ENCODE data around the gene TENM4. TPM values are rescaled to one million over a fixed set of nuclear protein-coding genes. Genes with fewer than 3 reads are reported as not detected.

The TENM4 gene
- total RNA-seq, 1 donor from 2014 or later = not detected

DNA sequence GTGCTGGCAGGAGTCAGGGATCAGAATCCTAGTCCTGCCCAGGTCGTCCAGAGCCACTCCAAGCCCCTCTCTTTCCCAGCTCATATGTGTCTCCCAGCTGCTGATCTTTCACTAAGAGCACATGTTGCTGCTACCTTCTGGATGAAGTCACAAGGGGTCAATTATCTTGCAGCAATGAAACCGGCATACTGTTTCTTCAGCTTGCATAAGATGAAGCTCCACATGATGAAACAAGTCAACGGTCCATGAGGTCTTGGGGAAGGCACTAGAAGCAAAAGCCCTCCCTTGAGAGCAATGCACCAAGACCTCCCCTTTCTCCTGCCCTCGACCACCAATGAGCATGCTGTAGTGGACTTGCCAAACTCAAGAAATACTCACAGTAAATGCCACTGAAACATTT, 148.9 kb downstream of the TENM4 start:
- intact Hi-C loops (cut with micrococcal nuclease) = no loop called here
- Mint-ChIP-seq H3K36me3 (ENCODE audit: low read depth) (no peaks in the 10 kb centered on the region), H3K4me3 (no peak overlapping the region), H3K9me3 (no peaks in the 10 kb centered on the region), H3K27me3 (no peaks in the 10 kb centered on the region), H3K27ac (no peak overlapping the region), H3K4me1 (no peaks in the 10 kb centered on the region)
- no peak for DNase-seq

DNA sequence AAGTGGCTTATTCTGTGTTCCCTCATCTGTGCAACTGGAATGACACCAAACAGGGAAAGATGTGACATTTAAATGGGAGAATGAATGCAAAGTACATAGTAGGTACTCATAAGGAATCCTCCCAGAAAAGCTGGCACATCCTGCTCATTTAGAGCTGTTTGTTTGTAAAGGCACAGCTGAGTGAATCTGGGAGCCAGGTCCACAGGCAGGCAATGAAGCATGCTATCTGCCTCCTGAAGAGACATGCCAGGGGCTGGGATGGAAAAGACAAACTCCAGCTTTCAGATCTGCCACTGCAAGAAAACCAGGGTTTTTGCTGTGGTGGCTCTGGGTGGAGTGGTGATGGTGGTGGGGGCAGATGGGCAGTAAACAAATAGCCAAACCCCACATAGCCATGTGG, 150.1 kb downstream of the TENM4 start:
- no peak overlapping the region for H3K4me3 Mint-ChIP-seq
- no peaks in the 10 kb centered on the region for H3K36me3 Mint-ChIP-seq (ENCODE audit: low read depth)
- H3K27me3 Mint-ChIP-seq = no peaks in the 10 kb centered on the region
- H3K27ac Mint-ChIP-seq = no peak overlapping the region
- no peaks in the 10 kb centered on the region for H3K9me3 Mint-ChIP-seq
- no peaks in the 10 kb centered on the region for H3K4me1 Mint-ChIP-seq
- no peak for DNase-seq
- intact Hi-C loops (cut with micrococcal nuclease) = no loop called here

DNA sequence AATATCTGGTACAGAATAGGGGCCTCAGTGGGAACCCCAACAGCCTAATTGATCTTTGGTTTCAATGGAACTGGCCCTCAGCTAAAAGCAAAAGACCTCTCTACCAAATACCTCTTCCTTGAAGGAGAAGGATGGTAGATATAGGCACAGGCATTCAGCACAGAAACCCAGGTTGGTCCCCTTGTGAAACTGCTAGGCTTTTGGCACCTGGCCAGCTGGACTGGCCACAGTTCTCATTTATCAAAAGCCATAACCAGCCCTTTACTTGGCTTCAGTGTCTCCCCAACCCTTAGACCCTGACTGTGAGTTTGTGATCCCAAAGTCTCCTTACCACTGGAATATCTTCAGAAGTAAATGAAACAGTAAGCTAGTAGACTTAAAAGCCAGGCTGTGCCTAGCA, 152.9 kb downstream of the TENM4 start:
- Mint-ChIP-seq H3K9me3 (no peaks in the 10 kb centered on the region), H3K36me3 (ENCODE audit: low read depth) (no peaks in the 10 kb centered on the region), H3K4me1 (no peaks in the 10 kb centered on the region), H3K4me3 (no peak overlapping the region), H3K27ac (no peak overlapping the region), H3K27me3 (no peaks in the 10 kb centered on the region)
- intact Hi-C loops (cut with micrococcal nuclease) = no loop called here
- no peak for DNase-seq

DNA sequence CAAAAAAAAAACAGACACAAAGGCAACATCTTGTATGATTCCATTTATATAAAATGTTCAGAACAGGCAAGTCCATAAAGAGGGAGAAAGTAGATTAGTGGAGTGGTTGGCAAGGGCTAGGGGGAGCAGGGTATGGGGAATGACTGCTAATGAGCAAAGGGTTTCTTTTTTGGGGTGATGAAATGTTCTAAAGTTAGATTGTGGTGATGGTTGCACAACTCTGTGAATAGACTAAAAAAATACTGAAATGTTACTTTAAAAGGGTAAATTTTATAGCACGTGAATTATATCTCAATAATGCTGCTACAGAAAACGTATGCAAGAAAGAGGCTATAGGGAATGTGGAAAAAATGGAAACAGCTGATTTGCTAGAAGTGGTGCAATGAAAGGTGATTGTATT, 155.1 kb downstream of the TENM4 start:
- intact Hi-C loops (cut with micrococcal nuclease) = no loop called here
- no peaks in the 10 kb centered on the region for H3K9me3 Mint-ChIP-seq
- DNase-seq = no peak
- no peak overlapping the region for H3K27ac Mint-ChIP-seq
- H3K4me1 Mint-ChIP-seq = no peaks in the 10 kb centered on the region
- no peaks in the 10 kb centered on the region for H3K36me3 Mint-ChIP-seq (ENCODE audit: low read depth)
- no peak overlapping the region for H3K4me3 Mint-ChIP-seq
- H3K27me3 Mint-ChIP-seq = no peaks in the 10 kb centered on the region

DNA sequence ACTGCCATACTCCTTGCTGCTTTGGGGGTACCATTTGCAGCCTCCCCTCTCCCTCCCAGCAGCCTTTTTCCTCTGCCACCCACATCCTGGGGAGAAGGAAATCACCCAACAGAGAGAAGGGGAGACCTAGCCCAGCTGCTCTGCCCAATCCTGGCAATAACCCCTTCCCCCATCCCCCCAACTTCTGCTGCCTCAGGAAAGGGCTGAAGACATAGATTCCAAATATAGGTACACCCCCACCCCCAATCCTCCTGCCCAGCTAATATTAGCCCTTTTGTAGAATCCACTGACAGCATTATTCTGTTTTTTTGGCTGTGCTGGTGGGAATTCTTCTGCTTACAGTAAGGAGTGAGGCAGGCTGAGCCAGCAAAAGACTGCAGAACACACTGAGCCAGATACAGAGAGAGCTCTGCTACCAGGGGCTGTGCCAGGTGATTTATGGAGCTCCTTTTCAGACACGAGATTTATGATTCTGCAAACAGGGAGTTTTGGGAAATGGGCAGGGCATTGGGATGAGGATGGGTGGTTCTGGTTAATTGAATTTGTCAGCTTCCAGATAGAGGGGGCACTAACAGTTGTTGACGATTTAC, 164.0 kb downstream of the TENM4 start:
- no peaks in the 10 kb centered on the region for H3K9me3 Mint-ChIP-seq
- intact Hi-C loops (cut with micrococcal nuclease) = no loop called here

DNA sequence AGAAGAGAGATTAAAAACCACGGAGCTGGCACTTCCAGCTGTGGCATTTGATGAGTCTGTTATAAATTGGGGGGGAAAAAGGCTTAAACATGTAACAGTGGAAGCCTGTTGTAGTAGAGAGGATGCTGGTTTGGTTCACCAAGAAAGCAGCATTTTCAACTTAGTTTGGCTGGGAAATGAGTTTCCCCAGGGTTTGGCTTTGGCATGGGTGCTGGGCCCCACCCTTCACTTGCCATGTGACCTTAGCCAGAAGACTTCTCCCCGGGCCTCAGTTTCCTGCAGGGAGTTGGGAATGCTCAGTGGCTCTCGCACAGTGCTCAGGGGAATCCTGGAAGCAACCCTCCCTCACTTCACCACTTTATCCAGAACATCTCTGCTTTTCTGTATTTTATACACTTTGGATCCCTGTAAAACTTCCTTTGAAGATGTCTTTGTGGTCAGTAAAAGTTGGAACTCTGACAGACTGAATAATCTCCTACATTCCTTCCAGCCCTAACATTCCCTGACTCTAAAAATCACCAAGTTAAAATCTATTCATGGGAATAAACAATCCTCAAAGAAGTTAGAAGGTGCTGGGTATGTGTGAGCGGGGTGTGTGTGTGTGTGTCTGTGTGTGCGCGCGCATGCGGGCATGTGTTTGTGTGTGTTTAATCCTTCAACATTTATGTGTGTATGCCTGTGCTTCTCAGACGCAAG, 166.0 kb downstream of the TENM4 start:
- Mint-ChIP-seq H3K4me3 (no peak overlapping the region), H3K27ac (no peak overlapping the region), H3K4me1 (no peaks in the 10 kb centered on the region), H3K27me3 (no peaks in the 10 kb centered on the region), H3K9me3 (no peaks in the 10 kb centered on the region), H3K36me3 (ENCODE audit: low read depth) (no peaks in the 10 kb centered on the region)
- no peak for DNase-seq
- intact Hi-C loops (cut with micrococcal nuclease) = no loop called here

More for the DNA sequence above, 164.0 kb downstream of the TENM4 start:
- Mint-ChIP-seq H3K4me3 (no peak overlapping the region), H3K4me1 (no peaks in the 10 kb centered on the region), H3K27me3 (no peaks in the 10 kb centered on the region), H3K36me3 (ENCODE audit: low read depth) (no peaks in the 10 kb centered on the region), H3K27ac (no peak overlapping the region)
- DNase-seq = no peak

DNA sequence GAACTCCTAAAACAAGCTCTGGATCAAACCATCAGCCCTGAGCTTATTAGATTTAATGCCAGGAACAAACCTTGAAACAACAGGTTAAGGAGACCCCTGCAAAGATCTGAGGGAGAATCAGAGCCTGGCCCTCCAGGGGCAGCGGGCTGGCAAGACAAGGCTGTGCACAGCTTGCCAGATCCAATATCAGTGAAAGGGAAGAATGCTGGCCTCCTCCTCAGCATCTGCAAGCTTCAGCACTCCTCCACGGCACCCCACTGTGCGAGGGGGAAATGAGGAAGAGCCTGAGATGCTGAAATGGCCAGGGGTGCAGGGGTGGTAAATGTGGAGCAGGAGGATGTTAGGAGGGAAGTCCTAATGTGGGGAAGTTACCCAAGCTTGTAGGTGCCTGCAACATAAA, 167.0 kb downstream of the TENM4 start:
- H3K9me3 Mint-ChIP-seq = no peaks in the 10 kb centered on the region
- H3K27me3 Mint-ChIP-seq = no peaks in the 10 kb centered on the region
- no peaks in the 10 kb centered on the region for H3K36me3 Mint-ChIP-seq (ENCODE audit: low read depth)
- no peak overlapping the region for H3K4me3 Mint-ChIP-seq
- no peak for DNase-seq
- intact Hi-C loops (cut with micrococcal nuclease) = no loop called here
- no peaks in the 10 kb centered on the region for H3K4me1 Mint-ChIP-seq
- no peak overlapping the region for H3K27ac Mint-ChIP-seq

DNA sequence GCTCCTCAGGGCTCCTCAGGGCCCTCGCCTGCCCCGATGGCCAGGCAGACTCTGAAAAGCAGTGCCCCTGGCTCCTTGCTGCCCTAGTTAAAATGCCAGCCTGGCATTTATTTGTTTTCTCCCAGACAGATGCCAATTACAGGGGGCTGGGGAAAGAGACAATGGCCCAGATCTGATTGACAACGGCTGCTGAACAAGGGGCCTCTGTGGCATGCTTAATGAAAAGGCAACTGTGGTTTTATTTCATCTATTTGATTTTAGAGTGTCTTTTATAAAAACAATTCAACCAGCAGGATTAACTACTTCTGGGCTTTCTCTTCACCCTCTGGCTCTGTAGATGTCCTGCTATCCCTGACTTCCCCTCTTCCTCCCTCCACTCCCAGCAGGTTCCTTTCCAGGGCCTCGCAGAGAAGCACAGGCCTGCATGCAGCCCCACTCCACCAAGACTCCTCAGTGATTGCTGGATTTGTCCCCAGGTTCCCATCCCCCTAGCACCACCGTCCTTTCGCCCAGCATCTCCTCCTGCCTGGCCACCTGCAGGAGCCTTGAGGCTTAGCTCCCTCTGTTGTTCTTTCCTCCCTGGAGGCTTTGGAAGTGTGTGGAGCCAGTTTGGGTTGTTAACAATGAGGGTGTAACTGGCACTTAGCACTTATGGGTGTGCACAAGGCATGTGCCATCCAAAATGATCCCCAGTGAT, 171.1 kb downstream of the TENM4 start:
- H3K27me3 Mint-ChIP-seq = no peaks in the 10 kb centered on the region
- intact Hi-C loops (cut with micrococcal nuclease) = no loop called here
- H3K27ac Mint-ChIP-seq = no peak overlapping the region

DNA sequence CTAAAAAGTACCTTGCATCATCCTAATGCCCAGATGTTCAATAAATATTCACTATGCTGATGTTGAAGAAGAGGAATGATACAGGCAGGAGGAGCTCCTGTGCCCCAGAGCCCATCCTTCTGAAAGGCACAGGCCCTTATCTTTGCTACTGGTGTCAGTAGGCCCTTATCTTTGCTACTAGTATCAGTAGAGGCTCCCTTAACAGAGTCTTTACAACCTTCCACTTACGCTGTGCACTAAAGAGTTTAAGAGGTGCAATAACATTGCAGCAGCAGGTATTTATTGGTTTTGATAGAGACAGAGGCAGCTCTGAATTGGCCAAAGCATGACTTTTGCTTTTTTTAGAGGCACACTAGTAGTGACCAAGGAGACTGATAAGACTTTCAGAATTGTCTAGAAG, 174.4 kb downstream of the TENM4 start:
- no peak overlapping the region for H3K4me3 Mint-ChIP-seq
- intact Hi-C loops (cut with micrococcal nuclease) = no loop called here
- no peaks in the 10 kb centered on the region for H3K36me3 Mint-ChIP-seq (ENCODE audit: low read depth)
- no peaks in the 10 kb centered on the region for H3K27me3 Mint-ChIP-seq
- H3K27ac Mint-ChIP-seq = no peak overlapping the region
- no peaks in the 10 kb centered on the region for H3K9me3 Mint-ChIP-seq
- no peak for DNase-seq
- no peaks in the 10 kb centered on the region for H3K4me1 Mint-ChIP-seq

More for the DNA sequence above, 171.1 kb downstream of the TENM4 start:
- H3K36me3 Mint-ChIP-seq (ENCODE audit: low read depth) = no peaks in the 10 kb centered on the region
- no peak for DNase-seq
- H3K4me1 Mint-ChIP-seq = no peaks in the 10 kb centered on the region
- no peaks in the 10 kb centered on the region for H3K9me3 Mint-ChIP-seq
- H3K4me3 Mint-ChIP-seq = no peak overlapping the region

DNA sequence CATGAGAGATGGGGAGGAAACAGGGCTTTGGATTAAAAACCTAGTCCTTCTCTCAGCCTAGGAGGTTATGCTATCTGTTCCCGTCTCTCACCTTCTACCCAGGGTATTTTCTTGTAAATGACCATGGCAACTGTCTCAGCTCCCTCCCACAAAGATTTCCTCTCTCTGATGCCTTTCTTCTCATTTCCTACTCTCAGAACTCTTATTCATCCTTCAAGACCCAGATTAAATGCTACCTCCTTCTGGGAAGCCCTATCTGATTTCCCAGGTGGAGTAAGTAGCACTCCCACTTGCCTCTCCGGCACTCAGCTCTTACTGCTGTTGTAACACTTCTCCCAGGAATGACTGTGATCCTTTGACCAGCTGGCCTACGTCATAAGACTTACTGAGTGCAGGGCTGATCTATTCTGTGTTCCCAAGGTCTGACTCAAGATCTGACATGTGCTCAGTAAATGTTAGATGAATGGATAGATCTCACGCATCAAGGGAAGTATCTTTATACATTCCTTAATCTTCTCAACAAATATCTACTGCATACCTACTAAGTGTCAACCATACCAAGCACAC, 175.0 kb downstream of the TENM4 start:
- no peaks in the 10 kb centered on the region for H3K36me3 Mint-ChIP-seq (ENCODE audit: low read depth)
- intact Hi-C loops (cut with micrococcal nuclease) = no loop called here
- H3K27me3 Mint-ChIP-seq = no peaks in the 10 kb centered on the region
- DNase-seq = no peak
- H3K4me1 Mint-ChIP-seq = no peaks in the 10 kb centered on the region
- no peaks in the 10 kb centered on the region for H3K9me3 Mint-ChIP-seq
- no peak overlapping the region for H3K27ac Mint-ChIP-seq
- no peak overlapping the region for H3K4me3 Mint-ChIP-seq

DNA sequence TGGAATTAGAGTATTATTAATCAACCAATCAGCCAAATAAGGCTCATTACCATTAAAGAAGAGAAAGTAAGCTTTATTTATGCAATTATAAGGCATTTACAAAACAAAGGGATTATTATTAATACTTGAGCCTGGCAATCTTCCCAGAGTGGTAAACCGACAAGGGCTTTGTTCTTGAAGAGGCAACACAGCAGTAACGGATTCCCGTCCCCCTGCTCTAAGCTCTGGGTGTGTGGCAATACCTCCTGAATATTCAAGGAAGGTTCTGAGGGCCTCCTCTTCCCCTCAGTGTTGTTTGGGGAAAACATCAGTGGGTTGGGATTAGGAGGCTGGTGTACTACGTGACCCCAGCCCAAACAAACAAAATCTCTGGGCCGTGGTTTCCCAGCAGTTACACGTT, 176.5 kb downstream of the TENM4 start:
- DNase-seq = no peak
- Mint-ChIP-seq H3K36me3 (ENCODE audit: low read depth) (no peaks in the 10 kb centered on the region), H3K27ac (no peak overlapping the region), H3K27me3 (no peaks in the 10 kb centered on the region), H3K4me1 (no peaks in the 10 kb centered on the region), H3K9me3 (peaks cover 4% of the 10 kb centered on the region), H3K4me3 (no peak overlapping the region)
- intact Hi-C loops (cut with micrococcal nuclease) = no loop called here

DNA sequence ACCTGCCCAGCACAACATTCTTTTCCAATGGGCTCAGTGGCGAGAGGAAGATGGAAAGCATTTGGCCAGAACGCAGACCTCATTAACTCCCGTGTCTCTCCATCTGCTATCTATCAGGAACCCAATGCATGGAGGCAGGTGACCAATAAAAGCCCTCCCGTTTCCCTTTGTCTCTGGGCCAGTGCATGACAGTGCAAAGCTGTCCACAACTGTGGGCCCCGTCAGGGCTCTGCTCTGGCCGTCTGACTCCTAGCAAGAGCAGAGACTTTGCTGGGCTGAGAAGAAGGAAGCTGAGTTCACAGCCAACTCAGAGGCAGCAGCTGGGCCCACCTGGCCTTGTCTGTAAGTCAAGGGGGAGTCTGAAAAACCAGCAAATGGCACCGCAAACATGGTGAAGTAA, 177.8 kb downstream of the TENM4 start:
- H3K27me3 Mint-ChIP-seq = no peaks in the 10 kb centered on the region
- H3K36me3 Mint-ChIP-seq (ENCODE audit: low read depth) = no peaks in the 10 kb centered on the region
- no peak overlapping the region for H3K27ac Mint-ChIP-seq
- peaks cover 4% of the 10 kb centered on the region for H3K9me3 Mint-ChIP-seq
- no peak overlapping the region for H3K4me3 Mint-ChIP-seq
- H3K4me1 Mint-ChIP-seq = no peaks in the 10 kb centered on the region
- intact Hi-C loops (cut with micrococcal nuclease) = no loop called here
- DNase-seq = no peak

DNA sequence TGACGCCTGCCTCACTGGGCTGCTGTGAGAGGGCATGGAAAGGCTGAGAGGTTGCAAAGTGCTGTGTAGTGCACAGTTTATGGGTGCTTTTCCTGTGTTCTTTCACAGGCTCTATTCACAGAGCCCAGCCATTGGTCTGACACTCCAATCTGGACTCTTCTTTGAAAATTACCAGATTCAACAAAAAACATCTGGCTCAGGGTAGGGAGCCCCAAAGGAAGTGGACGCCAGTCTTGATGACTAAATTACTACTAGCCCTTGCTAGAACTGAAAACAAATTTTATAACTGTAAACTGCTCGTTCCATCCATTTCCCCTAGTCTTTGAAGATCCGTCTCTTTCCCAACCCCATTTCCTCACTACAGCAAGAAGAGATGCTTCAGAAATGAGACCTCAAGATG, 178.6 kb downstream of the TENM4 start:
- H3K9me3 Mint-ChIP-seq = peaks cover 4% of the 10 kb centered on the region
- H3K27me3 Mint-ChIP-seq = no peaks in the 10 kb centered on the region
- no peak overlapping the region for H3K4me3 Mint-ChIP-seq
- DNase-seq = no peak
- no peaks in the 10 kb centered on the region for H3K36me3 Mint-ChIP-seq (ENCODE audit: low read depth)
- intact Hi-C loops (cut with micrococcal nuclease) = no loop called here
- H3K27ac Mint-ChIP-seq = no peak overlapping the region
- H3K4me1 Mint-ChIP-seq = no peaks in the 10 kb centered on the region

DNA sequence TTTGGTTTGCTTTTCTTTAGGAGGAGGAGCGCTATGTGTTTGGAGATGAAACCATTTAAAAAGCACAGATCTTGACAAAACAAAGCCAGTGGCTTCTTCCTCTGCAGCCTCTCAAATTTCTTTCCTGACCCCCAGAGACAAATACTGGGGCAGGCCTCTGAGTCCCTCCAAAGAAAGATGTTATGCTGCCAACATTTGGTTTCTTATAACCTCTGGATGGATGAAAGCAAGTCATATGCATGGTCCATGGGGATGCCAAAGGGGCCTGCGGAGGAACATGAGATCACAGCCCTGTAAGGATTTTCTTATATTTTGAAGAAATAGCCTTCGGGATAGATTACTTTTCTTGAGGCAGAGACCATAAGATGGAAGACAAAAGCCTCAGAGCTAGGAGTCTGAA, 179.1 kb downstream of the TENM4 start:
- DNase-seq = no peak
- Mint-ChIP-seq H3K9me3 (peaks cover 4% of the 10 kb centered on the region), H3K4me1 (no peaks in the 10 kb centered on the region), H3K36me3 (ENCODE audit: low read depth) (no peaks in the 10 kb centered on the region), H3K27me3 (no peaks in the 10 kb centered on the region), H3K4me3 (no peak overlapping the region), H3K27ac (no peak overlapping the region)
- intact Hi-C loops (cut with micrococcal nuclease) = no loop called here
